ENCODE data around the gene ABAT.

Gene ABAT

DNA sequence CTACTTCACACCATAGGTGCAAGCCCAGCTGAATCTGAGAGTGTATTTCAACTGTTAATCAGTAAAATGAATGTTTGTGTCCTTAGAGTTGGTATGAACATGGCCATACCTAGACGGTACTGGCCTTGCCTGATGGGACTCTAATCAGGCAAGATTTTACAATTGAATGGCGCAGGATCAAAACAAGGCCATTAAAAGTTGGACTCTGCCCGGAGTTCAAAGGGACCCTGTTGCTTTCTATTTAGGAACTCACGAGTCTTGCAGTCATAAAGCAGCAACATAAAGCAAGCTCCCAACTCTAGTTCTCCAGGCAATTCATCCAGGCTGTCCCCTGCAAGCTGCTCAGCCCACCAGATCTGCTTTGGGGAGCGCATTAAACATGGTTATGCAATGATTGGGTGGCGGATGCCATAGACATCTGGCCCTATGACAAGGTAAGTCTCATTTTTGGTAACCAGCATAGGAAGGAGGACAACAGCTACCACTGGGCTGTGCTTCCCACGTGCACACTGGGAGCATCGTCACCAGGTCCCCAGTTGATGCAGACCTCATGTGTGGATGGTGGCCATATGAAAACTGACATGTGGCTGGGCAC, 114.3 kb downstream of the ABAT start:
- Histone ChIP-seq H2AFZ (ENCODE audit: low read length) (no peak overlapping the region), H3K36me3 (ENCODE audit: insufficient read depth, low read length) (no peaks in the 10 kb centered on the region), H3F3A (ENCODE audit: insufficient read depth, low read length) (no peaks in the 10 kb centered on the region), H4K20me1 (ENCODE audit: insufficient read depth, low read length) (no peaks in the 10 kb centered on the region), H3K4me3 (ENCODE audit: low read depth, low read length, poor library complexity, severe bottlenecking) (no peak overlapping the region), H3K9me2 (ENCODE audit: low read depth, low read length) (no peaks in the 10 kb centered on the region), H3K27me3 (ENCODE audit: insufficient read depth, low read length) (no peaks in the 10 kb centered on the region), H3K9ac (ENCODE audit: low read length) (no peak overlapping the region), H3K4me2 (ENCODE audit: low read length) (no peak overlapping the region), H3K27ac (ENCODE audit: low read depth, low read length, poor library complexity, severe bottlenecking) (no peak overlapping the region), H3K79me2 (ENCODE audit: insufficient read depth, low read length) (no peaks in the 10 kb centered on the region), H3K4me1 (ENCODE audit: insufficient read depth, low read length, severe bottlenecking) (no peaks in the 10 kb centered on the region), H3K9me3 (ENCODE audit: low read length) (no peaks in the 10 kb centered on the region)
- TF ChIP-seq CTCF (IDR thresholded peaks at IDR 0.05; ENCODE audit: low read length) (no peak), EZH2 (IDR thresholded peaks at IDR 0.05; ENCODE audit: borderline replicate concordance, low read length) (no peak)

GRCh38 chr16:8795091-8795490, 120.7 kb downstream of the ABAT start:
- no peak overlapping the region for H3K9ac ChIP-seq (ENCODE audit: low read length)
- peaks cover 33% of the 10 kb centered on the region for H3K4me1 ChIP-seq (ENCODE audit: insufficient read depth, low read length, severe bottlenecking)
- peaks cover 17% of the 10 kb centered on the region; the same call in 1 of the 2 replicates for H3K36me3 ChIP-seq (ENCODE audit: insufficient read depth, low read length)
- H3K9me2 ChIP-seq (ENCODE audit: low read depth, low read length), result no peaks in the 10 kb centered on the region
- TF ChIP-seq EZH2 (IDR thresholded peaks at IDR 0.05; ENCODE audit: borderline replicate concordance, low read length) (no peak), CTCF (IDR thresholded peaks at IDR 0.05; ENCODE audit: low read length) (no peak)
- no peaks in the 10 kb centered on the region for H3F3A ChIP-seq (ENCODE audit: insufficient read depth, low read length)
- H3K79me2 ChIP-seq (ENCODE audit: insufficient read depth, low read length), result peaks cover 33% of the 10 kb centered on the region
- no peak overlapping the region for H3K4me2 ChIP-seq (ENCODE audit: low read length)
- no peak overlapping the region for H2AFZ ChIP-seq (ENCODE audit: low read length)
- H4K20me1 ChIP-seq (ENCODE audit: insufficient read depth, low read length), result no peaks in the 10 kb centered on the region
- H3K27ac ChIP-seq (ENCODE audit: low read depth, low read length, poor library complexity, severe bottlenecking), result no peak overlapping the region
- no peaks in the 10 kb centered on the region for H3K9me3 ChIP-seq (ENCODE audit: low read length)
- no peaks in the 10 kb centered on the region for H3K27me3 ChIP-seq (ENCODE audit: insufficient read depth, low read length)
- H3K4me3 ChIP-seq (ENCODE audit: low read depth, low read length, poor library complexity, severe bottlenecking), result no peak overlapping the region

- TF ChIP-seq EZH2 (IDR thresholded peaks at IDR 0.05; ENCODE audit: borderline replicate concordance, low read length) (no peak), CTCF (IDR thresholded peaks at IDR 0.05; ENCODE audit: low read length) (no peak)
- Histone ChIP-seq H3K9me3 (ENCODE audit: low read length) (no peaks in the 10 kb centered on the region), H3K4me2 (ENCODE audit: low read length) (no peak overlapping the region; the same call in 1 of the 2 replicates), H3K27me3 (ENCODE audit: insufficient read depth, low read length) (no peaks in the 10 kb centered on the region), H3K4me3 (ENCODE audit: low read depth, low read length, poor library complexity, severe bottlenecking) (no peak overlapping the region), H3K27ac (ENCODE audit: low read depth, low read length, poor library complexity, severe bottlenecking) (no peak overlapping the region), H3K36me3 (ENCODE audit: insufficient read depth, low read length) (peaks cover 19% of the 10 kb centered on the region; the same call in 1 of the 2 replicates), H2AFZ (ENCODE audit: low read length) (no peak overlapping the region), H3K79me2 (ENCODE audit: insufficient read depth, low read length) (peaks cover 40% of the 10 kb centered on the region), H3K9me2 (ENCODE audit: low read depth, low read length) (no peaks in the 10 kb centered on the region), H4K20me1 (ENCODE audit: insufficient read depth, low read length) (no peaks in the 10 kb centered on the region), H3K4me1 (ENCODE audit: insufficient read depth, low read length, severe bottlenecking) (peaks cover 34% of the 10 kb centered on the region), H3K9ac (ENCODE audit: low read length) (no peak overlapping the region), H3F3A (ENCODE audit: insufficient read depth, low read length) (no peaks in the 10 kb centered on the region)
Observed at GRCh38 chr16:8795818-8796217, 121.4 kb downstream of the ABAT start.

Data from OCI-LY1 (cell line).